ENCODE results near the gene IGFL1.
"Not testable (repeated sequence)": the region's sequence is repeated elsewhere in the genome, so short reads cannot be mapped to it uniquely, and the experiment has no call there.

IGFL1 gene

DNA sequence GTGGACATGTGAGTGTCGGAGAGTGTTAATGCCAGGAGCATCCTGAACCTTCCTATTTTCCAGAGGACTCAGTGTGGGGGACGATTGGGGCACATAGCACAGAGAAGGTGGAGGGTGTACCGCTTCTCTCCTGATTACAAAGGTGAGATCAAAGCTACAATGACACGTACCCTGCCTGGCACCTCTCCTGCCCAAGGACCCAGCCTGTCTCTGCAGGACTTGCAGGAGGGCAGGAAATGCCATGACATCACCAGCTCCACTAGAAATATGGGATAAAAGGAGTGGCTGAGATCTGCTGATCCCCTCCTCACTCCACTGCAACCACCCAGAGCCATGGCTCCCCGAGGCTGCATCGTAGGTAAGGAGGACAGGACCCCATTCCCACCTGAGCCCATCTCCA, at the start of gene IGFL1:
TSS of gene IGFL1 (plus strand) at position 301 of the 400 bp plus-strand sequence. CDS start at position 334, 33 bp downstream.
- DNase-seq (ENCODE audit: low read depth), result no peak

DNA sequence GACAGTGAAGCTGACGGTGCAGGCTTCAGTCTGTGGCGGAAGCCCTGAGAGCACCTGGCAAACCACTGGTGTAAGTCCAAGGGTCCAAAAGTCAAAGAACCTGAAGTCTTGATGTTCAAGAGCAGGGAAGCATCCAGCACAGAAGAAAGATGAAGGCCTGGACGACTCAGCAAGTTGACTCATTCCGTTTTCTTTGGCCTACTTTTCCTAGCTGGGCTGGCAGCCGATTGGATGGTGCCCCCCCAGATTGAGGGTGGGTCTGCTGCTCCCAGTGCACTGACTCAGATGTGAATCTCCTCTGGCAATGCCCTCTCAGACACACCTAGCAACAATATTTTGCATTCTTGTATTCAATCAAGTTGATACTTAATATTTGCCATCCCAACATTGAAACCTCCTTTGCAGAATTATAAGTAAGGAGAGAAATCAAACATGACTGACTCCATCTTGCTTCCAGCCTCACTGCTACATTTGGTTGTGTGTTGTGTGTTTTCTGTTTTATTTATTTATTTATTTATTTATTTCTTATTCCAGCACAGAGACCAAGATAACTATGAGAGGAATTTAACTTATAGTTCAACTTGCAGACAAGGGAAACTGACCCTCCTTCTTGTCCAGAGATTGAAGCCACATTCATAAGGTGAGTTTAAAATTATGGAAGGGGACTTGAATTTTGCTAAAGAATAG, 48.7 kb upstream of the IGFL1 start:
- no peak for DNase-seq (ENCODE audit: low read depth)

DNA sequence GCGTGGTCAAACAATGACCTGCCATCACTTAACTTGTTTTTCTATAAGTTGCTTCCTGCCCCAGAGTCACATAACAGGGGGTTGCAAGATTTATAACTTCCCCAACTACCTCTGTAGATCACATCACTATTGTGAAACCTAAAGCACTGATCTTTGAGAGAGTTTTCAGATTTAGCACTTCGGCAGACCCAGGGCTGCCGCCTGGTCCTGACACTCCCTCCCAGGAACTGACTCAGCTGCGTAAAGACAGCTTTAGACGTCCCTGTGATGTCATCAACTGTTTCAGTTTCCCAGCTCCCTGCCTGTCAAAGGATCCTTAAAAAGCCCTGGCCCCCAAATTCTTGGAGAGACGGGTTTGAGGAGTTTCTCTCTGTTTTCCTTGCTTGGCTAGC, 48.2 kb upstream of the IGFL1 start:
- DNase-seq (ENCODE audit: low read depth), result no peak

DNA sequence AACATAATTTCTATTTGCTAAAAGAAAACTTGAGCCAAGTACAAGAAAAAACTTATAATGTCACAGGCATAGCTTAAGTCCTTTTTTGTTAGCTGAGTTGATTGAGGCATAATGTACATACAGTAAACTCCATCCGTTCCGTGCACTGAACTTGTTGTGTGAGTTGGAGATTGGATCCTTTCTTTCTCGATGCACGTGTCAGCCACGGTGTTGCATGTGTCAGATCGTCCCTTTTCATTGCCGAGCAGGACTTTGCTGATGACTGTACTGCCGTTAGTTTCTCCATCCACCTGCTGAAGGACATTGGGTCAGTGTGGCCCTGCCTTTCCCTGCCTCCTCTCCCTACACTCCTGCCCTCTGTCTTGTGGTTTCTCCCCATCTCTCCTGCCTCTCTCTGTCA, 47.1 kb upstream of the IGFL1 start:
- DNase-seq (ENCODE audit: low read depth), result no peak

DNA sequence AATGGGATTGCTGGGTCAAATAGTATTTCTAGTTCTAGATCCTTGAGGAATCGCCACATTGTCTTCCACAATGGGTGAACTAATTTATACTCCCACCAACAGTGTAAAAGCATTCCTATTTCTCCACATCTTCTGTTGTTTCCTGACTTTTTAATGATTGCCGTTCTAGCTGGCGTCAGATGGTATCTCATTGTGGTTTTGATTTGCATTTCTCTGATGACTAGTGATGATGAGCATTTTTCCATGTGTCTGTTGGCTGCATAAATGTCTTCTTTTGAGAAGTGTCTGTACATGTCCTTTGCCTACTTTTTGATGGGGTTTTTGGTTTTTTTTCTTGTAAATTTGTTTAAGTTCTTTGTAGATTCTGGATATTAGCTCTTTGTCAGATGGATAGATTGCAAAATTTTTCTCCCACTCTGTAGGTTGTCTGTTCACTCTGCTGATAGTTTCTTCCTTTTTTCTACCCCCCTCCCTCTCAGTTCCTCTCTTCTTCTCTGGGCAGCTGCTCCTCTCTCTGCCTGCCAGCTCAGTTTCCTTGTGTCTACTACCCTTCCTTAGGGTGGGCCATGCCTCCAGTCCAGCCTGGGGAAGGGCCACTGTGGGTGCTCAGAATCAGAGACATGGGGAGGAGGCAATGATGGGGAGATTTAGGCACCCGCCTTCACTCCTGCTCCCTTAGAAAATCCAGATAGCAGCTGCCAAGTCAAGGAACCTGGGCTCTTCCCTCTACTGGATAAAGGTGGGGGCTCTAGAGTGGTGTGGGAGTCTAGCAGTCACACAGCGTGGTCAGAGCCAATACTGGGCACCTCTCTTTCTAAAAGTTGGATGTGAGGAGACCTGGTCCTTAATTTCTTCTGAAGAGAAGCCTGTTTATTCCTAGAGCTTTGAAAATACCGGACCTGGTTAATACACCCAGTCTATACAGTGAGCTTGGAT, 44.5 kb upstream of the IGFL1 start:
- not testable (repeated sequence) for DNase-seq (ENCODE audit: low read depth)

DNA sequence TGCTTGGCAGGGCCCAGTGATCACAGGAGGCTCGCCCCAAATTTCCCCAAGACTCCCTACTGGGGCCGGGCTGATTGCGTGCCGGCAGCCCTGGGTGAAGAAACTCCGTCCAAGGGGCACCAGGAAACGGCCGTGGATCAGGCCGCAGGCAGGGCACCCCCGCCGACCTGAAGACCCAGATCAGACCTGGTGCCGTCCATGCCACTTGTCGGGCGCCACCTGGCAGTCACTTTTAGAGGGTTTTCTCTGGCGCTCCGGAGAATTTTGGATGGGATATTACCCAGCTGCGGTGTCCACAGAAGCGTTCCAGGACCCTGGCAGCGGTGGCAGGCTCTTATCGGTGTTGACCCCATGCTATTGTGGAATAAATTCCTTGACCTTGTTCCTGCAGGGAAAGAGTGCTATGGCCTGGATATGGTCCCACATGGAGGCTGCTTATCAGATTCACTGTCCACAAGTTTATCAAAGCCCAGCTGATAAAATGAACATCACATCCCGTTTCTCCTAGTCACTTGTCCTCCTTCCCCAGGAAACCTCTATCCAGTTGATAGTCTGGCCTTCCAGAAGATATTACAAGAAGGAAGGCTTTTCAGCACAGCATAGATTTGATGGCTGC, 43.3 kb upstream of the IGFL1 start:
- DNase-seq (ENCODE audit: low read depth), result no peak

DNA sequence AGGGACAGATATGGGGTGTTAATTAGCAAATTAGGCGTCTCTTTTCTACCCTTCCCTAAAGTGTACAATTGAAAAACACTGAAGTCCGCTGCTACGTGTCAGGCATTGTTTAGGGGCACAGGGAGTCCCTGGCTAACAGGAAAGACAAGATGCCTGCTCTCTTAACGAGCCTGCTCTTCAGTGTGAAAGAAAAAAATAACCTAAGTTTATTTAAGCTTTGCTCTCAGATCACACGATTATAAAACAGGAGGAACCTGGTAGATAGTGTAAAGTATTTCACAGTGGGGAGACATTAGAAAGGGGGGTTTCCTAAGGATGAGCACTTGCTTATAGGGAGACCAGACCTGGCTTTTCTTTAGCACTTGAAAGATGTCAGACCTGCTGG, 42.8 kb upstream of the IGFL1 start:
- no peak for DNase-seq (ENCODE audit: low read depth)

DNA sequence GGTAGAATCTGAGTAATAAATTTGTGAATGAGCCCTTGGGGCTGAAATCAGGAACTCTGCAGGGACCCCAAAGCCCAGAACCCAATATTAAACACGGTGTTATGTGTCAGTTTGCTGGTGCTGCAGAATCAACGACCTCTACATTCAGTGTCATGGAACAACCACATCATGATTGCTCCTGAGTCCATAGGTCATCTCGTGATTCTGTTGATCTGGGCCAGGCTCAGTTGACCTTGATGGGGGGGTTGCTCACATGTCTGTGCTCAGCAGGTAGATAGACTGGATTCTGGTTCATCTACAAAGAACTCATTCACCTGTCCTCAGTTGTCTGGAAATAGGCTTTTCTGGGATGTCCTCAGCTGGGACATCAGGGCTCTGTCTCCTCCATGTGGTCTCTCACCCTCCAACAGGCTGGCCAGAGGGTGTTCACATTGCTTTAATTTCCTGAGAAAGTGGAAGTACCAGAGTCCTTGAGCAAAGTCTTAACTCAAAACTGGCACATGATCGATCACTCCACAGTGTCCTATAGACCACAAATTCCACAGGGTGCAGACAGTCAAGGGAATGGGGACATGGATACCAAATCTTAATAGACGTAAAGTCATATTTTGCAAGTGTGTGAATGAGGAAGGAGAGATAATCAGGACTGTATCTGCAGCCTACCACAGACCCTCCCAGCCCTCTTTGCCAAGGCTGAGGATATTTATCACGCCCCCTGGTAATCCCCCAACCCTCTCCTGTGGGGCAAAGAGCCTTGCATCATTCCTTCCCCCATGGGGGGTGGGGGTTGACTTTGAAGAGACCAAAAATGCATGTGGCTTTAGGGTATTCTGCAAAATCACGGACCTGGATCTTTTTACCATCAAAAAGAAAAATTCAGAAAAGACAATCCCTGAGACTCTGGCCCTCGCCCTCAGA, 39.3 kb upstream of the IGFL1 start:
- DNase-seq (ENCODE audit: low read depth), result no peak

DNA sequence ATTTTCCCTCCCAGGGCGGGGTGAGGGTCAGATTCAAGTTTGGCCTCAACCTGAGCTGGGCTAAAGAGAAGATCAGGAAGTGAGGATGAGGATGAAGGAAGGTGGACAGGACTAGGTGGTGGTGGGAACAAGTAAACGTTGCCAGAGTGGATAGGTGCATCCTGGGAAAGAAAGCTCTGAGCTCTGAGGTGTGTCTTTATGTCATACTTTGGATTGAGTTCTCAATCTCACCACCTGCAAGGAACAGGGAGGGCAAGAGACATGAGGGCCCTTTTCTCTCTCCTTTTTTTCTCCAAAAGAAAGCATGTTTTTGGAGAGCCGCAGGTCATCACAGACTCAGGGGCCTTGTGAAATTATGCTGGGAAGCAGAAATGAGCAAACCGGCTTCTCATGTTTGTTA, 38.2 kb upstream of the IGFL1 start:
- DNase-seq (ENCODE audit: low read depth), result no peak

DNA sequence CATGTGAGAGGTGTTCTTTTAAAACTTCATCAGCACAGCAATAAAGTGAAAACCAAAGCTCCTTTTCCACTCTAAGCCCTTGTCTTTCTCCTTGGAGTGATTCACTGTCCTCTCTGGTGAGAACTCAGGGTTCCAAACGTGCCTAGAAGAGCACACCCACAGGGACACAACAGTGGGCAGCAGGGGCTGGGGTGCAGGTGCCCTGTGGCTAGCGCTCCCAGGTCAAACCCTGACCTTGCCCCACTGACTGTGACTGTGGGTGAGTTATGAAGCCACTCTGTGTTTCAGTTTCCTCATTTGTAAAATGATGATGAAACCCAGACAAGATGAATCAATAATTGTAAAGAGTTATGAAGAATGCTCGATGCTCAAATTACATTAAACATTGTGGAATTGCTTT, 37.6 kb upstream of the IGFL1 start:
- DNase-seq (ENCODE audit: low read depth), result no peak

DNA sequence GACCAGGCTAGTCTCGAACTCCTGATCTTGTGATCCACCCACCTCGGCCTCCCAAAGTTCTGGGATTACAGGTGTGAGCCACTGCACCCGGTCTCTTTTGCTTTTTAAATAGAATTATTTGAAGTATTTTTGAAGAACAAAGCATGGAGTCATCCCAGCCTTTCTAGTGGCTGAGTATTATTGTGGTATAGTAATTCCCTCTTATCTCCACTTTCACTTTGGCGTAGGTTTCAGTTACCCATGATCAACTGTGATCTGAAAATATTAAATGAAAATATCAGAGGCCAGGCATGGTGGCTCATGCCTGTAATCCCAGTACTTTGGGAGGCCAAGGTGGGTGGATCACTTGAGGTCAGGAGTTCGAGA, 36.9 kb upstream of the IGFL1 start:
- DNase-seq (ENCODE audit: low read depth), result not testable (repeated sequence)

DNA sequence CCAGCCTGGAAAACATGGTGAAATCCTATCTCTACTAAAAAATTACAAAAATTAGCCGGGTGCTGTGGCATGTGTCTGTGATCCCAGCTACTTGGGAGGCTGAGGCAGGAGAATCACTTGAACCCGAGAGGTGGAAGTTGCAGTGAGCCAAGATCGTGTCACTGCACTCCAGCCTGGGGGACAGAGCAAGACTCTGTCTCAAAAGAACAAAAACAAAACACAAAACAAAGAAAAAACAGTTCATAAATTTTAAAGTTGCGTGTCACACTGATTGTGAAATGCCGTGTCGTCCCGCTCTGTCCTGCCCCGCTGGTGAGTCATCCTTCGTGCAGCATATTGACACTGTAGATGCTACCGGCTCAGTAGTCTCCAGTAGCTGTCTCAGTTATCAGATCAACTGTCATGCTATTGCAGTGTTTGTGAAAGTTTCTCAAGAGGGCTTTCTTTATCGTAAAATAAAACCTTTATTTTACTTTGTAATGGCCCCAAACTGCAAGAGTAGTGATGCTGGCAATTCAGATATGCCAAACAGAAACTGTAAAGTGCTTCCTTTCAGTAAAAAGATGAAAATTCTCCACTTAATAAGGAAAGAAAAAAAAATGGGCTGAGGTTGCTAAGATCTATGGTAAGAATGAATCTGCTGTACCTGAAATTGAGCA, 36.4 kb upstream of the IGFL1 start:
- no peak for DNase-seq (ENCODE audit: low read depth)

DNA sequence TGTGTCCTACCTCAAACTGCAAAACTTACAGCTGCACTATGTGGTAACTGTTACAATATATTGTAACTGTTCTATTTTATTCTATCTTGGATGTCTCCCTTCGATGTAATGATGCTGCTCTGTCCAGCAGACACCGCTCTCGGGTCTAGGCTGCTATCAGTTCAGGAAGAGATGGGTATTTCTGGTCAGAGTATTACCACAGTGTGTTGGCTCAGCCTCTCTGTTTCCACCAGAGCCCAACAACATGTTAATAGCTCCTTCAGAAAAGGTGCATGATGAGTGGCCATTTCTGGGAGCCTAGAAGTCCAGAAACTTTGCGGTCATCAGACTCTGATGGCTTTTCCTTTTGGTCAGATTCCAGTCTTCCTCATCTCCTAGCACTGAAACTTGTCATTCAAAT, 35.9 kb upstream of the IGFL1 start:
- no peak for DNase-seq (ENCODE audit: low read depth)

DNA sequence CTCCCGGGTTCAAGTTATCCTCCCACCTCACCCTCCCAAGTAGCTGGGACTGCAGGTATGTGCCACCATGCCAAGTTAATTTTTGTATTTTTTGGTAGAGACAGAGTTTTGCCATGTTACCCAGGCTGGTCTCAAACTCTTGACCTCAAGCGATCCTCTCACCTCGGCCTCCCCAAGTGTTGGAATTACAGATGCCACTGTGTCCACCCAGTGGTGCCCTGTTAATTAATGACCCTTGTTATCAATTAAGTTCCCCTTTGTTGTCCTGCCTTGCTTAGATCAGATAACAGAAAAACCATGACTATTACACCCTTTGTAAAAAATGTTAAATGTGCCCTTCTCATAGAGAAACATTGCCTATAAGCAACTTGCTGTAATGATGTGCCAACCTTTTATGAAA, 34.4 kb upstream of the IGFL1 start:
- no peak for DNase-seq (ENCODE audit: low read depth)

DNA sequence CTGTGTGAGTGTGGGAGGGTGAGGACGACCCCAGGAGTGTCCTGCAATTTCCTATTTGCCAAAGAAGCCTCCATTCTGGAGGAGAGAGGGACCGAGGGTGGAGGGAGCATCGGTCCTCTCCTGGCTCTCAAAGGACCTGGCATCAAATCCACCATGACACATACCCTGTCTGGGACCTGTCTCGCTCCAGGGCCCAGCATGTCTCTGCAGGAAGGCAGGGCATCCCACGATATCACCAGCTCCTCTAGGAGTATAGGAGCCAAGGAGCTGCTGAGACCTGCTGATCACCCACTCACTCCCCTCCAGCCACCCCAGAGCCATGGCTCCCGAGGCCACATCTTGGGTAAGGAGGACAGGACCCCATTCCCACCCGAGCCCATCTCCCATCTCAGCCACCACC, 33.6 kb upstream of the IGFL1 start:
- not testable (repeated sequence) for DNase-seq (ENCODE audit: low read depth)

DNA sequence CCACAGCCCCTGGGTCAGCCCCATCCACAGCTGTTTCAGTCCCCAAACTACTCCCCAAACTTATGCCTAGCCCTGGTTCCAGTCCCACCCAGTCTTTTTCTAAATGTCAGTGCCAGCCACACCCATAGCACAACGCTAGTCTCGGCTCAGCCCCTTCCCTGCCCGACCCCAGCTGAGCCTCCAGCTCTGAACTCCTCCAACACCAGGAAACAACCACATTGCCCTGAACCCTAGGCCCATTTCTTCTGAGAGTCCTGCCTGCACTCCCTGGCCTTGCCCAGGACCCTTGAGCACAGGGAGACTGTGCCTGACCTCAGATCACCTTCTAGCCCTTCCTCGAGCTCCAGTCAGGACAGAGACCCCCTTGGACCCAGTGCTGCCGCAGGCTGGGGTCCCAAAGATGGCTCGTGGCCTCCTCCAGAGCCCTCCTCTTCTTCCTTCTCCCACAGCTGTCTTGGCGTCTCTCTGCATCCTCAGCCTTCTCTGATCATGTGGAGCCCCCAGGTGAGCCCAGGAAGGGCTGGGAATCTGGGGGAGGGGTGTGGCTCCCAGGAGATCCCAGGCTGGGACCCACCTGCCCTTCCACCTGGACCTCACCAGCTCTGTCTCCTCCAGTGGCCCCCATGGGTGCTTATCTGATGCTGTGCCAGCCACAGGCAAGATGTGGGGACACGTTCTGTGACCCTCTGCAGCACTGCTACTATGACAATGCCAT, 33.0 kb upstream of the IGFL1 start:
- no peak for DNase-seq (ENCODE audit: low read depth)

DNA sequence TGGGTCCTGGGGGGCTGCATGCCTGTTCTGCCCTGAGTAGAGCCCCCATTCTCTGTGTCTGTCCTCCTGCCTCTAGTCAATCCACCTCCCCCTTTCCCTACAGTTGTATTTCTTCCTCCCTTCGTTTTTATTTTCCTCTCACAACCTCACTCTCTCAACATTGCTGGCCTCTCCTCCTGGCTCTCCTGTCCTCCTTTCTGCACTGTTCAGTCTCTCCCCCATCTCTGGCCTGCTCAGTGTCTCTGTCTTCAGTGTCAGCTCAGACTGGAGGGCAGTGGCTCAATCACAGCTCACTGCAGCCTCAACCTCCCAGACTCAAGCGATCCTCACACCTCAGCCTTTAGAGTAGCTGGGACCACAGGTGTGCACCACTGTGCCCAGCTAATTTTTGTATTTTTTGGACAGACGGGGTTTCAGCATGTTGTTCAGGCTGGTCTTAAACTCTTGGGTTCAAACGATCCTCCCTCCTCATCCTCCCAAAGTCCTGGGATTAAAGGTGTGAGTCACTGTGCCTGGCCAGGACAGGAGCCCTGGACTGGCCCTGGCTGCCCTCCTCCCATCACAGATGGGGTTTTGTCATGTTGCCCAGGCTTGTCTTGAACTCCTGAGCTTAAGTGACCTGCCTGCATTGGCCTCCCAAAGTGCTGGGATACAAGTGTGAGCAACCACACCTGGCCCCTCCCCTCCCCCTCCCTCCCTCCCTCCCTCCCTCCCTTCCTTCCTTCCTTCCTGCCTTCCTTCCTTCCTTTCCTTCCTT, 32.0 kb upstream of the IGFL1 start:
- no peak for DNase-seq (ENCODE audit: low read depth)

DNA sequence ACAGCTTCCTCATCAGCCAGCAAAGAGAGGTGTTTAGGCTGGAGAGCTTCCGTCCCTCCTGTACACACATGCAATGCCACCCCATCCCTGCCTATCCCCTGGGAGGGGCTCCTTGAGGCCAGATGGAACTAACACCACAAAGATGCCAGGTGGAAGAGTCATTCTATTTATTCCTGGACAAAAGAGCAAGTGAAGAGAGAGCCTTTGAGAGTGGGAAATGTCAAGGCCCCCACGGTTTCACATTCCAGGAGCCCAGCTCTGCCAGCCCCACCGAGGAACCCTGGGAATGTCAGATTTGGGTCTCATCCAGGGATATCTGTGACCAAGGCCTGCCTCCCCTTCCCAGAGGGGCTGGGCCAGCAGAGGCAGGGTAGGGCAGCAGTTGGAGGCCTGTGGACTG, 30.8 kb upstream of the IGFL1 start:
- DNase-seq (ENCODE audit: low read depth), result no peak

DNA sequence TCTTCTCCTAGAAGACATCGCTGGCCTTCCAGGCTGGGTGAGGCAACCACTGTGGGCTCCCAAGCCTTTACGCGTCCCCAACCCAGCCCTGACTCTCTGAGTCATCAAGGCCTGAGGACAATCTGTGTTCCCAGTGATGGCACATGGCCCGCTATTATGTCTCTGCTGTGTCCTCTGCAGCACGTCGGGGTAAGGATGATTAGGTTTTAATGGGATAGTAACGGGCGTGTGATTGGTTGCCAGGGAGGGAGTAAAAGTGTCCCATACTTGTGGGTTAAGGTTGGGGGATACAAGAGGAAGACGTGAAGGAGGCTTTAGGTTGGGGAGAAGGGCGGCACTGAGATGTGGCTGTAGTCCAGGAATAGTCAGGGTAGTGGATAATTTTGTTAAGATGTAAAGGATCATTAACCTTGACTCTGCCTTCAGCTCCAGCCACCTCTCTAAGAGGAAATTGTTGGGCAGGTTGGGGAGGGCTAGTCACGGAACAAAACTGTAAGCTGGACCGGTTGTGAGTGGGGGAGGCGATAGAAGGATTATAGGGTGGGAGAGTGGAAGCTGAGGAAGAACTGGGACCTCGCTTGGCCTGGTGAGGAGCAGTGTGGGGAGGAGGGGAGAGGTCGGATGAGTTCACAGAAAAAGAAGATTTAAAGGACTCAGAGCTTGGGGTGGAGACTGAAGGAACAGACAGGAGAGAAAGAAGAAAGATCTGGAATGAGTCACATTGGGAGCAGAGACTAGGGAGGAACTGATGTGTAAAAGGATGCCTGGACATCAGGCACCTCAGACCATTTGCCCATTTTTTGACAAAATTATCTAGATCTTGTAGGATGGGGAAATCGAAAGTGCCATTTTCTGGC, 27.9 kb upstream of the IGFL1 start:
- DNase-seq (ENCODE audit: low read depth), result no peak
